NCI-H1694 treated with DMSO at 0.1 percent for 48 hours (cell line): ENCODE measurements around the gene GRHL3.
A peak's percentile ranks its signal among the peaks of the same experiment; 100 is the strongest.

Experiments used
- DNase-seq: peaks from one replicate; lab custom pipeline; 2025; lab: John Stamatoyannopoulos, UW

The GRHL3 gene

GRCh38 chr1:24373044-24373443, 53.9 kb downstream of the GRHL3 start:
- no peak for DNase-seq

GRCh38 chr1:24373710-24374109, 54.6 kb downstream of the GRHL3 start:
- DNase-seq, result no peak

DNA sequence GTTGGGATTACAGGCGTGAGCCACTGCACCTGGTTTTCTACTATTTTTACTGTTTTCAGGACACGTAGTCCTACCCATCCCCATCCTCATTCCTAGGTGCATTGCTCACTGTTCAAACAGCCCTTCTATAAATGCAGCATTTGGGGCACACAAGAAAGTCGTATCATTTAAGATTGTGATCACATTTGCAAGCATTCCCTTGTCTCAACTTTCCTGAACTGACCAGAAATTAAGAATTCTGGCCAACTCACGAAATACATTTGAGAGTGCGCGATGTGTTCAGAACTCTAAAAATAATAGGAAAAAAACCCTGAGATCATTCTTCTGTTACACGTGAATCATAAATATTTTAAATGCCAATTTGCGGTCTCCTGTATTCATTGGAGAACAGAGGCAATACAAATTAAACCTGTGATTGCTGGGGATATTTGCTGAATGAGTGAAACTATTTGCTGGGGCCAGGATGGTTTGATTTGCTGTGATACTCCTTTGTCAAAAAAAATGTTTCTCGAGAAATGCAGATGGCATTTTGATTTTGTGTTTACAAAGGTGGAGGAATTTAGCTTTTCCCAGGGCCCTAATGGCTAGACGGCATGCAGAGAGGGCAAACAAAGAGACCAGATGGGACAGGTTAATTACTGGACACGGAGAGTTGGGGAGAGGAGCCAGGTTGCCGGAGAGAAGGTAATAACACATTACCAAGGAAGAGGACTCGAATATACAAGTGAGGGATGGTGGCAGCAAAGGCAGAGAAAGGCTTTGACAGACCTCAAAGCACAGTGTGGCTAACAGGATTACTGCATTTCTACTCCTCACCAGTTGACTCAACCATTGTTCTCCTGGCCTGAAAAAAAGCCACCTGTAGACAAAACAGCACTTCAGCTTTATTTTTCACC, 56.0 kb downstream of the GRHL3 start:
- DNase-seq, result peak; percentile 29

DNA sequence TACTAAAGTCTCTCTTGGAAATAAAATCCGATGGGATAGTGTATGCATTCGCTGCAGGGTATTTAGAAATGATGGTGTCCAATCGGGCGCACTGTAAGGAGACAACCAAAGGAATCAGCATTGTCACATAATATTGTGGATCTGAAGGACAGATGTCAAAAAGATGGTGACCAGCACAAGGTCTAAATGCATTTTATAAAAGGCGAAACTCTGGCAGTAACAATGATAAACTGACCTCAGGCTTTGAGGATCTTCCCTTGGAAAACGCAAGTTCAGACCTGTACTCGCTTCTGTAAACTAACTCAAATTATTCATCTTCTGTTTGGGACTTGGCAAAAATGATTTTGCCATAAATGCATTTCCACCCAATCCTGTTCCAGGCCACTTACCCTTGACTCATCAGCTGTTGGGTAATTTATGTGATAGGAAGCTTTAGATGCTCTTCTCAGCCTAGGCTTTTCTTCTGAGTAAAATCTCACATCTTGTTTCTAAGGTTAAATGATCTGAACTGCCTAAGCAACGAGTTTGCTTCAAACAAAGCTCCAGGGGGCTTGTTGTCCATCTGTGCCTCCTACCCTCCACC, 60.7 kb downstream of the GRHL3 start:
- DNase-seq, result no peak

DNA sequence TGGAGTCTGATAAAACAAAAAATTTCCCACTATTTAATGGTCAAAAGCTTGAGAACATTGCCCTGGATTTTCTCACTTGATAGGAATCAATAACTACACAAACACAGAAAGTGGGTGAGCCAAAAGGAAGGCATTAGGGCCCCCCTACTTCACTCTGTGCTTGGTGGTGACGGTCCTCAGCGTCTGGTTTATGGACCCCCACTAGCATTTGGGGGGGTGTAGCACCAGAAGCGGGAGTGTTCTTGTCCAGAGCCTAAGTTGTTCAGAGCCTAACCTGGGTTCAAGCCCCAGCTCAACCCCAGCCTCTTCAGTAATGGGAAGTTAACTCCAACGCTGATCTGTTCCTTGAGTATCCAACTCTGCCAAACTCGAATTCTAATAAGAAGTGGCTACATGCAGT, 61.4 kb downstream of the GRHL3 start:
- no peak for DNase-seq

- no peak for DNase-seq
Observed at GRCh38 chr1:24381256-24381655, 62.1 kb downstream of the GRHL3 start.

DNA sequence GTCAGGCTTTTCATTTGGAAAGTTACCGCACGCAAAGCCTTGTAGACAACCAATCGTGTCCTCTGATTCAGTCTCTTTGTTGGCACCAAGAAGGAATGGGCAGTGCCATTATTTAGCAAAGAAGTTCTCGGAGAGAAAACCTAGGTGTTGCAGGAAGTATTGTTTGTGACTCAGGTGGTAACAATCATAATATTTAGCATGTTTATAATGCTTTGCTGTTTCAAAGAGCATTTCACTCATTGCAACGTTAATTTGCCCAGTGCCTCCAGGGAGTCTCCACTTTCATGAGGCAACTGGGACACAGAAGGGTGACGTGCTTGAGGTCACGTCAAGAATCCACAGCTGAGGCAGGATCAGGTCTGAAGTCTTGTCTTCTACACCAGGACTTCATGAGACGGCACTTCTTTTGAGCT, 63.0 kb downstream of the GRHL3 start:
- DNase-seq, result no peak

GRCh38 chr1:24383381-24383940, 64.3 kb downstream of the GRHL3 start:
- no peak for DNase-seq

GRCh38 chr1:24384251-24385090, 65.3 kb downstream of the GRHL3 start:
- no peak for DNase-seq

DNA sequence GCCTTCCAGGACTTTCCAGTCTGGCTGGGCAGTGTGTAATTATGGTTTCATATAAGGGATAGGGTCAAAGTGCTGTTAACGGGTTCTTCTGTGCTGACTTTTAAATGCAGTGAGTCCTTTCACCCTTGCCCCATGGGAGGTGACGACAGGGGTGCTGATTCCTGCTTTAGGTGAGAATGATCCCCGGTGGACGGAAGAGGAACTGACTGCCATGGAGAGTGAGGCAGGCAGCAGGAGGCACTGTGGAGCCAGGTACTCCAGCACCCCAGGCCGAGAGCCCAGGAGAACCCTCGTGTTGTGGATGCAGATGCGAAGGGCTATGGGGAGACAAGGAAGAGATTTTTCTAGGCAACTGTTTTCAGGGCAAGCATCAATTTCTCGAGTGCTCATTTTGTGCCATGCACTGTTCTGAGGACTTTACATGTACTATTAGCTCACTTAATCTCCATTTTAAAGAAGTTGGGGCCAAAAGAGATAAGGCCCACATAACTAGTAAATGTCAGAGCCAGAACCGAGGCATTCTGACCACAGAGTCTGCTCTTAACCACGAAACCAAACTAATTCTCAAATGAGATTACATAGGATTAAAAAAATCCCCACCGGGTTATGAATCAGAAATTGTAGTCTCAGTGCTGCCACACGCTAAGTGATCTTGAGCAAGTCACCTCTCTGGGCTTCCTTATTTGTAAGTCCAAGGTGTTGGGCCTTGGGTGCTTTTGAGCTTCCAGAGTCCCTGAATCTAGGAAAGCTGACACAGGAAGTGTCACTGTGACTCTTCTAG, 66.2 kb downstream of the GRHL3 start:
- no peak for DNase-seq

DNA sequence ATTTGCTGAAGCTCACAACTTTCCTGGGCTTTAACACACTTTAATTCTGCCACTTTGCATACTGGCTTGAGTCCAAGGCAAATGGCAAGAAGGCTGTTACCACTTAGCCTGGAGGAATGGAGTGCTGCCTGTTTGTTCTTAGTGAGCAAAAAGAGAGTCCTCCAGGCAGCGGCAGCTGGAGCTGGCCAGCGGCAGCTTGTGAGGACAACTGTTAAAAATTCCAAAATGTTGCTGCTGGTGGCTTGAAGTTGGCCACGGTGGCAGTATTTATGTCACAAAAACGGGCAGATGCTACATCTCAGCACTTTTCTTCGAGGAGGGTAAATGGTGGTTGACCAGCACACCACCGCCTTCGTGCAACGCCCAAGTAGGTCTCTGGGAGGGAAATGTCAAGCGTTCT, 67.1 kb downstream of the GRHL3 start:
- no peak for DNase-seq

DNA sequence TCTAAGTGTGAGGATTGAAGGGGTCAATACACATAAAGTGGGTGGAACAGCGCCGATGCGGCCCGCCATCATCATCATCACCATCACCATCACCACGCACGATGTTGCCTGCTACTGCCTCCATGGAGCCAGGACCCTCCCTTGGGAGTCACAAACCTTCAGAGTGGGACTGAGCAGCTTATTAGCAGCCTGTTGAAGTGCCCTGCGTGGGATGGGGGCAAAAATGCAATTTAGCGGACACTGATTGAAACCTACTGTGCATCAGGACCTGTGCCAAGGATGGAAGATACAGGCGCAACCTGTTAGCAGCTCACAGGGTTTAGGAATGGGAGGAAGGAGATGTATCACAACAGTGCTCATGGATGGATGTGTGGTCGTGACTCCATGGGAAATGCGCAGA, 67.8 kb downstream of the GRHL3 start:
- DNase-seq, result no peak

DNA sequence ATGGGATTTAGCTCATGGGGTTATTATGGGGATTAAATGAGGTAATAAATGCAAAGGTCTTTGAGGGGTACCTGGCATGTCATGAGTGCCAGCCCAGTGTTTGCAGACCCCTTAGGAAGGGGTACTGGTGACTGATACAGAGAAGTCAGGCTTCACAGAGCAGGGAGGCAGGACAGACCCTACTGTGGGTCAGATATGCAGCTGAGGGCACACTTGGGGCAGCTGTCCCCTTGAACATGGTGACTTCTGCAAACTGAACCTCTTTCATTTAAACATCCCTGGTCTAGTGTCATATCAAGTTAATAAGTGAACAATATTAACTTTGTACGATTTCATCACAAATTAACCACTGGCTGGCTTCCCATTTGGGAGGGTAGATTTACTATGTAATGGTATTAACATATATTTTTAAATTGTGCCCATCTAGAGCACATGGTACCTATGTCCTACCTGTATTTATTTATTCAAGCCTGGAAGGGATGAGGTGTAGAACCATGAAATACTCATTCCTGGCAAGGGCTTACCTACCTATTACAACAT, 68.5 kb downstream of the GRHL3 start:
- DNase-seq, result no peak

DNA sequence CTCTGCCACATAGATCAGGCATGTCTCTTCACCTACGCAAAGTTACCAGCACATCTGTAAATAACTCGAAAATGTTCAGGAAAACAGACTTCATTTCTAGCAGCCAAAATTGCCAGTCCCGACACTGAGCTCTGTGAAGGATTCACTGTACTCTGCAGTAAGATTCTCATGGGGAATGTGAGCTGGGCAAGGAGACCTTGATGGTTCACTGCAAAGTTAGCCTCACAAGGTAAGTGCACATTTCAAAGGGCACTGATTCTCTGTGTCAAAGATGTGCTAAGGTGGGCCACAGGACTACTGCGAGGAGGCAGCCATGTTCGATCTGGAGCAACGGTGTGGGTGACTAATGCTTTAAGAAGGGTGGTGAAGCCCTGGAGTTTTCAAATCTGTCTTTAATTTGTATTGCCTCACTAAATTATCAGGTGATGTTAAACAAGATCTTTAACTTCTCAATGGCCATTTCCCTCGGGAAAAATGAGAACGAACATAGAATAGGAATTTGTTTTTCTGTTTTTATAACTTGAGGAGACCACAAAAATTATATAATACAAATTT, 69.3 kb downstream of the GRHL3 start:
- DNase-seq, result no peak

DNA sequence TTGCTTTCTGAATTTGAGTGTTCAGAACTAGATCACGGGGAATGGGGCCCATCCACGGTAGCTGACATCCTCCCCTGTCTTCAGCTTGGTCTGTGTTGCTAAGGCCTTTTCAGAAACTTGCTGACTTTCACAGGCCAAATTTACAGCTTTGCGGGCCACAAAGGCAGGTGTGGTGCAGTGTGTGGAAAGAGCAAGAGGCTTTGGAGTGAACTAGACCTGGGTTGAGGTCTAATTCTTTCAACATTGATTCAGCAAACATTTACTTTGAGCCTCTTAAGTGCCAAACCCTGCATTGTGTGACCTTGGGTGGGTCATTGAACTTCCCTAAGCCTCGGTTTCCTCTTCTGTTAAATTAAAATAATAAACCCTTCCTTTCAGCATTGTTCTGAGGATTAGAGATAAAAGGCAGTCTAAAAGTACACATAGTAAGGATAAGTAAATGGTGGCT, 70.1 kb downstream of the GRHL3 start:
- DNase-seq, result no peak

- DNase-seq, result peak; percentile 75
Observed at GRCh38 chr1:24390924-24391782, 72.0 kb downstream of the GRHL3 start.

DNA sequence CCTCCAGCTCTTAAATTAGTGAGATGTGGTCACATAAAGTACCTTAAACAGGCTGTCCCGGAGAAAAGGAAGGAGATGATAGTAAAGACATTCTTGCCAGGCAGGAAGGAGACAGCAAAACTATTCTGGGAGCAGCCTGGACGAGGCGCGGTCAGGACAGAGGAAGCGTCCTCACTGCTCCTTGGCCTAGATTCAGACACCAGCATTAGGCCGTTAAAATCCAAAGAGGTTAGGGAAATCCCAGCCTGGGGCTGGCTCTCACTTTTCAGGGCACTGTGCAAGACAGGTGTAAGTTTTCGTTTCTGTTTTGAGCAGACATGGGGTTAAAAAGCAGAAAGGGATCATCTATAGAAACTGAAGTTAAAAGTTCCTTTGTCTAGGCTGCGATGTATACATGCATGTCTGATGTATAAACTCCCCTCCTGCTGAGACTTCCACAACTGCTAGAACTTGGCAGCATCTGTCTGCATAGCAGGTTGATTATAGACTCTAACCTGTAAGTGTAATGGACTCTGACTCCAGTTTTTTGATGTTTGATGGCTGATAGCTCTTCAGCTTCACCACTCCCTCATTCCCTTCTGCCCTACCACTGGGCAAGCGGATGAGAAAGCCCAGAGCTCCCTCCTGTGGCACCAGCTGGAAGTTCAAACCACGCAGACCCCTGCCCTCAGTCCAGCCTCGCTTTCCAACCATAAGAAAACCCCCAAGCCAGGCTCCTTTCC, 72.9 kb downstream of the GRHL3 start:
- peak; percentile 54 for DNase-seq

DNA sequence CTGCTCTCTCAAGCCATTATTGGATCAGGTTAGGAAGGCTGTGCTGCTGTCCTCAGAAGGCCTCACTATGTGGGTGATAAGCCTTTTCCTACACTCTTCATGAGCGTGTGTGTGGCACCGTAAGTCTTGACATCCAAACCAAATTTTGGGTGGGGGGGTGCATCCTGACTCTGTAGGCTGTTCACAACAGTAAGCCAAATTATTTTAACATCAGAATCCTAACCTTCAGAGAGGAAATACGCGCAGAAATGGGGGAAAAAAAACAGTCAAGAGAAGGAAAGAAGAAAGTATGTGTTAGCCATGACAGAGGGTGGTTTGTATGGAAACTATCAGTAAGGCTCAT, 73.4 kb downstream of the GRHL3 start:
- DNase-seq, result no peak

GRCh38 chr1:24392982-24393650, 74.0 kb downstream of the GRHL3 start:
- DNase-seq, result no peak
